ENCODE data around the gene FRS2.

Gene FRS2

DNA sequence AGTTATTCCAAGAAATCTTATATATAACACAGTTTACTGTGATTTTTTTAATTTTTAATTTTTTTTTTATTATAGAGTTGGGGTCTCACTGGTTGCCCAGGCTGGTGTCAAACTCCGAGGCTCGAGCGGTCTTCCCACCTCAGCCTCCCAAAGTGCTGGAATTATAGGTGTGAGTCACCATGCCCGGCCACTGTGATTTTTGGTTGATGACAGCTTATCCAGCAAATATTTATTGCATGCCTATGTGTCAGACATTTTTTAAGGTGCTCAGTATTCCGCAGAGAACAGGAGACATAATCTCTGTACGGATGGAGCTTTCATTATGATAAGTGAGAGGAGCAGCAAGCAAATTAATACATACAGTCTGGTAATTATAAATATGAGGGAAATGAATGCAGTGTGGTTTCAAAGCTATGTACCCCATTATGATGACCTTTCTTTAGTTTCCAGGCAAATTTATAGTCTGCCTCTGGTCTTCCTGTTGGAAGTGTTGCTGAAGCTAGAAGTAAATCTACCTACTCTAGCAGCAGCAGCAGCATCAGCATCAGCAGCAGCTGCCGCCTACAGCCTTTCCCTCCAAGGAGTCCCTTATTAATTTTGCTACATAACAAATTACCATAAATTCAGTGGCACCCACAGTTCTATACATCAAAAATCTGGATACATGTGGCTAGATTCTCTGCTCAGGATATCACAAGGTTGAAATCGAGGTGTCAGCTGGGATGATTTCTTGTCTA lies 32.3 kb downstream of the FRS2 start:
- DNase-seq, result no peak

- no peak for DNase-seq
Measured at GRCh38 chr12:69508091-69508490, 37.9 kb downstream of the FRS2 start.

GRCh38 chr12:69508621-69509020 lies 38.4 kb downstream of the FRS2 start:
- no peak for DNase-seq

- no peak for DNase-seq
Measured at GRCh38 chr12:69509308-69509736, 39.1 kb downstream of the FRS2 start.

- no peak for DNase-seq
Measured at GRCh38 chr12:69509904-69510827, 40.0 kb downstream of the FRS2 start.

DNA sequence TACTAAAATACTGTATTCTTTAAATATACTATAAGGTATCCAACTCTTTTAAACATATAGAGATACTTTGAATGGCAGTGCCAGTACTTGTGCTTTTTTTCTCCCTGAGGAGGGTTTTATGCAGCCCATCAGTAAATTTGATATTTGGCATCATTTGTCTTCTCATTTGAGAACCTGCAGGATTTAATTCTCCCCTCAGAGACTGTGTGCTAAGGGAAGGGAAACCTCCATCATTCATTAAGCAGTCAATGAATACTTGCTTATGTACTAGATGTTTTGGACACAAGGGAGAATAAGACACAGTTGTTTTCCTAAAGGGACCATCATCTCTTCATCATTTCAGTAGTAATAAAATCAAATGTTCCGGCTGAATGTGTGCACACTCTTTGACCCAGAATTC lies 40.8 kb downstream of the FRS2 start:
- DNase-seq, result no peak

DNA sequence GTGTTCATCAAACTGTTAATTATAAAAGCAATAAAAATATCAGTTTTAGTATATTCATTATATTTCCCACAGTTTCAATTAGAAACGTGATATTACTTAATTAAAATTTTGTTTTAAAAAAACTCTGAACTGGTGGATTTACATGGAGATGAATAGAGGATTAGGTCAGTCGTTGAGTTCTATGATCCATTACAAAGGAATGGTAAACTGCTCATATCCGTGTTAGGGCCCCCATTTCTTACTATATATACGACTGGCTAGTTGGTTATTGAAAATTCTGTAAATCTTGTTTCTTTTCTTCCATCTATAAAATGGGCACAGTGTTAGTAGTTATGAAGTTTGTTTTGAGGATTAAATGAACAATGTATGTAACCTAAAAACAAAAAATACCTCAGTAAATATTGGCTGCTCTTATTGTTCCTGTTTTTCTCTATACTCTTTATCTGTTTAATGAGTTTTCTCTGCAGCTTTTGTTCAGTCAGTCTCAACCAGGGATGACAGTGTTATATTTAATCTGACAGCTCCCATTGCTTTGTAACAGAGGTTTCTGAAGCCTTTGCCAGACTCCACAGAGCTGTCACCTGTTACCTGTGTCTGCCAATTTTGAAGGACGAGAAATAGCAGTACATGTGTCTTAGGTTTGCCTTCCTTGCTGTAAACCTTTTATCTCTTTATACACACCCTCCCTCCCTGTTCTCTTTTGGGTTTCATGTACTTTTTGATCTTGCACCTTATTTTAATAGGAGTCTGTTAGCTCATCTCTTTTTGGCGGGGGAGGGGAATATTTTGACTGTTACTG lies 41.5 kb downstream of the FRS2 start:
- DNase-seq, result no peak

- no peak for DNase-seq
Measured at GRCh38 chr12:69512820-69513219, 42.6 kb downstream of the FRS2 start.

DNA sequence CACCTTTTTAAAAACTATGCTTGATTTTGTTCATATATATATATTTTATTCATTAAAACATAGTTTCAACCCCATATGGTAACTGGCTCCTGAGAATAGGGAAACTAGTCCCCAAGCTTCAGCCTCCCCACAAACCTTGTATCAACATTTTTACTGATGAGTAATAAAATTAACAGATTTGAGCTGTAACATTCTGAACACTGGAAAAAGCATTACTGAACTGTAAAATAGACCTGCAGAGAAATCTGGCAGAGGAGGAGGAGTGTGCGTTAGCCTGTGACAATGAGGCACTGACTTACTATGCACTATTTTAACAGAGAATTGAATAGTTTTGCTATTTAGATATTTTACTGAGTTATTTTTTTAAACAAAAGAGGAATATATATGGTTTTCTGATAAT lies 43.1 kb downstream of the FRS2 start:
- no peak for DNase-seq

DNA sequence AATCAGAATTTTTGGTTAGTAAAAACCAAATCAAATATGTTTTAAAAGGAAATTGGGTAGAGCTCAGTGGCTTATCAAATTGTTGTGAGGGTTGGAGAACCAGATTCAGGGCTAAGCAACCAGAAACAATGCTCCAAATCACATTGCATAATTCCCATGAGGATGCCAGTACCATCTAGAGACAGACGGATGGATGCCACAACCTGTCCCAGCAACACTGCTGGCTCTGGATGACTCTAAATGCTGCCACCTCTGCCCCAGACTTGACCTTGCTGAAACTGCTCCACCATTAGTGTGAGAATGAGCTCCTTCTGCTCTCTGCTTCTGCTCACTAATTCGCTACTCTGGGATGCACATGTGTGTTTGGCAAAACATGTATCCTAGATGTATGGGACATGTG lies 43.9 kb downstream of the FRS2 start:
- no peak for DNase-seq

- DNase-seq, result no peak
Measured at GRCh38 chr12:69514845-69515244, 44.7 kb downstream of the FRS2 start.

DNA sequence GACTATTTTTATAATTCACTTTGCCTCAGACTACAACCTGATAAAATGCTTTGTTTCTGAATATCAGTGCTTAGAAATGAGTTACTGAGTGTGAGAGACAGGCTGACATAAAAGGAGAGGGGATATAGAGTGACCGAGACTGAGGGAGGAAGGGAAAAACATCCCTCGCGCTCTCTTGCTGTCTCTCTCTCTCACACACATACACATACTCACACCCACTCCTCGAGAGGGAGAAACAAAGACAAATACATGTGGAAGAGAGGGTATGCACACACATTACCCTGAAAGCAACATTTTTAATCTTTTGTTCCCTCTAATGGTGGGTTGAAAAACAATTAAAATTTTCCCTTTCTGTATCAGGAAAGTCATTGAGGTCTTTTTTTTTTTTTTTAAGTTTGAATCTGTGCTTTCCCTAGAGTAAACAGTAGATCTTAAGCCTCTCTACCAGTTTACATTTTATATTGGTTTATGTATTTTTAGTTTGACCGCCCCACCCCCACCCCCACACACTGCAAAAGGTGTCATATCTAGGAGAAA lies 45.3 kb downstream of the FRS2 start:
- DNase-seq, result no peak

DNA sequence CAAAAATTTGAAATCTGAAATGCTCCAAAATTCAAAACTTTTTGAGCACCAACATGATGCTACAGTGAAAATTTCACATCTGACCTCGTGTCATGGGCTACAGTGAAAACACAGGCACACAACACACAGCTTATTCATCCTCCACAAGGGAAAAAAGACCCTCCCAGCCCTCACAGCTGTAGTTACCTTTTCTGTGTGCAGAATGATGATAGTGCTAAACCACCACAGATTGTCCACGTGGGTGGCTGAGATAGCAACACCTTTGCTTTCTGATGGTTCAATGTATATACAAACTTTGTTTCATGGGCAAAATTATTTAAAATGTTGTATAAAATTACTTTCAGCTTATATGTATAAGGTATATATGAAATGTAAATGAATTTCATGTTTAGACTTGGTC lies 46.8 kb downstream of the FRS2 start:
- DNase-seq, result no peak

DNA sequence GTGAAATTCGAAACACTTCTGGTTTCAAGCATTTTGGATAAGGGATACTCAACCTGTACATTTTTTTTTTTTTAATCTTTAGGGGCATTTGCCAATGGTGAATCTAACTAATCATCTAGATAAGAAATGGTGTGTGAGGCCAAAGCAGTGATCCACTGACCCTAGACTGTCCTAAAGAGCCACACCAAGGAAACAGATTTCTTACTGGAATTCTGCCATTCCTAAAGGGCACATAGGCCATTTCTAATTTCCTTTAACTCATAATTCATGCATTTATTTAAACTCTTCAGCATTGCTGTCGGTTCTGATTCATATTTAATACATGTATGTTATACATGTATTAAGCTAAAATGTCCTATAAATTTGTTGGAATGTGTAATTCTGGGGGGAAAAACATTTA lies 47.2 kb downstream of the FRS2 start:
- no peak for DNase-seq

DNA sequence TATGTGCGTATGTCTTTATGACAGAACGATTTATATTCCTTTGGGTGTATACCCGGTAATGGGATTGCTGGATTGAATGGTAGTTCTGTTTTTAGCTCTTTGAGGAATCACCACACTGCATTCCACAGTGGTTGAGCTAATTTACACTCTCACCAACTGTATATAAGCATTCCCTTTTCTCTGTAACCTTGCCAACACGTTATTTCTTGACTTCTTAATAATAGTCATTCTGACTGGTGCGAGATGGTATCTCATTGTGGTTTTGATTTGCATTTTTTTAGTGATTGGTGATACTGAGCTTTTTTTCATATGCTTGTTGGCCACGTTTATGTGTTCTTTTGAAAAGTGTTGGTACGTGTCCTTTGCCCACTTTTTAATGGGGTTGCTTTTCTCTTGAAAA lies 49.7 kb downstream of the FRS2 start:
- no peak for DNase-seq

DNA sequence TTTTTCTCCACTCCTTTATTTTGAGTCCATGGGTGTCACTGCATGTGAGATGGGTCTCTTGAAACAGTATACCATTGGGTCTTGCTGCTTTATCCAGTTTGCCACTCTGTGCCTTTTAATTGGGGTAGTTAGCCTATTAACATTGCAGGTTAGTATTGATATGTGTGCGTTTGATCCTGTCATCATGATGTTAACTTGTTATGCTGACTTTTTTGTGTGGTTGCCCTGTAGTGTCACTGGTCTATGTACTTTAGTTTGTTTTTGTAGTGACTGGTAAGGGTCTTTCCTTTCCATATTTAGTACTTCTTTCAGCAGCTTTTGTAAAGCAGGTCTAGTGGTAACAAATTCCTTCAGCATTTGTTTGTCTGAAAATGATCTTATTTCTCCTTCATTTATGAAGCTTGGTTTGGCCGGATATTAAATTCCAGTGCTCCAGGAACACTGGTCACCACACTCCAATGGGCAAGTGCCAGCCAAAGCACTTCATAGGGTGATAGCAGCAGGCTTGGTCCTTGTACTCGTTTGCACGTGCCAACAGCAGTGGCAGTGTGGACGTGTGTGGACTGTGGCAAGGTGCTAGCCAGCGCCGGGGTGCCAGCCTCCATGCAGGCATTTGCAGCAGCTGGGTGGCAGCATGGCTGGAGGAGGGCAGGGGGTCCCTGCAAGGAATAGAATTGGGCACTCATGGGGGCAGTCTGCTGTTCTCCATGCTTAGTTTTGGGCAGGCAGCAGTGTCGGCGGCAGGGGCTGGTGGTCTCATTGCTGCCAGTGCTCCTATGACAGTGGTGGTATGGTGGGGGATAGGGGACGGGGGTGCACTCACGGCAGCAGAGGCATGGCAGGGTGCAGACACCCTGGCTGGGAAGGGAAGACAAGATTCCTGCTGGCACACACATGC lies 53.5 kb downstream of the FRS2 start:
- DNase-seq, result no peak

- DNase-seq, result no peak
Measured at GRCh38 chr12:69524331-69524630, 54.1 kb downstream of the FRS2 start.

- no peak for DNase-seq
Measured at GRCh38 chr12:69524755-69525469, 54.7 kb downstream of the FRS2 start.

DNA sequence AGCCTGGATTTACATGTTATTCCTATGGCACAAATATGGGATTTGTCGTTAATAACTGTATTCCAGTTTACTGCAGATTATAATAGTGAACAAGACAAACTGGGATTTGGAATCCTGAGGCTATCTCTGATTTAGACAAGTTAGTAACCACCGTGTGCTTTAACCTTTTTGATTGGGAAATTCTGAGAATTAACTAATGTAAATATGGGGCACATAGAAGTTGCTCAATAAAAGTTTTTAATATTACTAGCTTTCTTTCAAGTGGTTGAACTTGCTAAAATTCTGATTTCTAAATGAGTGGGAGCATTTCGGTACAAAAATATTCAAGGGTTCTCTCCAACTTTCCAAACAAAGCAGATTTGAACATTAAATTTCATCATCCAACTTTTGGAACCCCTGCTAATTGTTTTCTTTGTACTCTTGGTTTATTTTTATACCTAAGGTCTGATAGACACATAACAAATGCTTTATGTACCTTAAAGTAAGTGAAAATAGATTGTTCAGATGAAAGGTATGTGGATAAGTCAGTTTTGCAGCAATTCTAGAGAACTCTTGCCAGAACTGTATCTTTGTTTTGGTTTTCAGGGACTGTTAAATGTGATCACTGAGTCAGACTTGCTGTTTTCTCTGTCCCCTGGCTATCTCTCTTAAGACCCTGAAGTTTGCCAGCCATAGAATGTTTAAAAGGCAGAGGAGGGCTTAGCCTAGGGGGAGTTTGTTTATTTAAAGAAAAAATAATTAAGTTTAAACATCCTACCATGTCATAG lies 57.5 kb downstream of the FRS2 start:
- DNase-seq, result no peak

DNA sequence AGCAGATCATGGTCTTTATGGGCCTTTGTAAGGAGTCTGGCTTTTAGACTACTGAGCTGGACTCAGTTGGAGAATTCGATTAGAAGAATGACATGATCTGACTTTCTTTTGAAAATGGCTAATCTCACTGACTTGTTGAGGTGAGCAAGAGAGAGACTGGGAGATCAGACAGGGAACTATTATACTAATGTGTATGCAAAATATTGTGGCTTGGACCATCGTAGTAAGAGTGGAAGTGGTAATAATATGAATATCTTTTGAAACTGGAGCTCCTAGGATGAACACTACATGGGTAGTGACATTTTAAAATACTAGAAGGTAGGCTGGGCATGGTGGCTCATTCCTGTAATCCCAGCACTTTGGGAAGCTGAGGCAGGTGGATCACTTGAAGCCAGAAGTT lies 58.8 kb downstream of the FRS2 start:
- no peak for DNase-seq

DNA sequence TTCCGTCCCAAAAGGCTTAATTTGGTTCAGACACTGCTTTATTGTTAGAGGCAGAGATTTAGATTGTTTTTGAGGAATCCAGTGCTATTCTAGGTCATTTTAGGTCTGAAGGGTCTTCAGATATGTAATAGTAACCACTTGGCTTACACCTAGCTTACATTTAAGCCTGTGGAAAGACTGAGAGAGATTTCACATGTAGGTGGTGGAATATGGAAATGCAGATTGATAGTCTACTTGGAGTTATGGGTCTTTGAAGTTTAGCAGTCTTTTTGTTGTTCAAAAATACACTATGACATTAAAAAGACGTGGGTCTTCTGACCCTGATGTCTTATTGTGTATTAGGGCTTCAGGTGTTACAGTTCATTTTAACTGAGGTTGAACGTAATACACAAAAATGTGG lies 63.7 kb downstream of the FRS2 start:
- no peak for DNase-seq

Measured in CD4-positive, alpha-beta T cell treated with Interferon alpha-2 for 1 hour (primary cell).